Measurements from ENCODE around the gene DMRT3.

Gene DMRT3

GRCh38 chr9:950139-950538 is 26.3 kb upstream of the DMRT3 start:
- Histone ChIP-seq H3K36me3 (ENCODE audit: control insufficient read depth in 2 of 2, insufficient read depth in 2 of 2, low read length in 2 of 2) (no peaks in the 10 kb centered on the region), H3K9me3 (ENCODE audit: control insufficient read depth in 2 of 2, low read length in 2 of 2) (no peaks in the 10 kb centered on the region), H3K9ac (ENCODE audit: low read depth in 1 of 2, low read length in 2 of 2) (no peak overlapping the region), H3K27ac (ENCODE audit: low read depth in 2 of 2, low read length in 2 of 2) (no peak overlapping the region), H3K4me3 (ENCODE audit: low read length in 2 of 2) (no peak overlapping the region), H3K27me3 (ENCODE audit: control insufficient read depth in 2 of 2, insufficient read depth in 2 of 2, low read length in 2 of 2) (peaks cover 11 to 29% of the 10 kb centered on the region in 2 donors), H3K4me1 (ENCODE audit: control insufficient read depth in 2 of 2, insufficient read depth in 2 of 2, low read length in 2 of 2) (no peaks in the 10 kb centered on the region)

- H3K27ac ChIP-seq (ENCODE audit: low read depth in 2 of 2, low read length in 2 of 2), result no peak overlapping the region
- no peak overlapping the region for H3K4me3 ChIP-seq (ENCODE audit: low read length in 2 of 2)
- no peaks in the 10 kb centered on the region for H3K9me3 ChIP-seq (ENCODE audit: control insufficient read depth in 2 of 2, low read length in 2 of 2)
- no peak overlapping the region for H3K9ac ChIP-seq (ENCODE audit: low read depth in 1 of 2, low read length in 2 of 2)
- peaks cover 11 to 29% of the 10 kb centered on the region in 2 donors for H3K27me3 ChIP-seq (ENCODE audit: control insufficient read depth in 2 of 2, insufficient read depth in 2 of 2, low read length in 2 of 2)
- H3K36me3 ChIP-seq (ENCODE audit: control insufficient read depth in 2 of 2, insufficient read depth in 2 of 2, low read length in 2 of 2), result no peaks in the 10 kb centered on the region
- no peaks in the 10 kb centered on the region for H3K4me1 ChIP-seq (ENCODE audit: control insufficient read depth in 2 of 2, insufficient read depth in 2 of 2, low read length in 2 of 2)
These were observed 23.9 kb upstream of the DMRT3 start for GRCh38 chr9:952546-952945.

GRCh38 chr9:959105-959504 is 17.4 kb upstream of the DMRT3 start:
- Histone ChIP-seq H3K27me3 (ENCODE audit: control insufficient read depth in 2 of 2, insufficient read depth in 2 of 2, low read length in 2 of 2) (peaks cover 9 to 20% of the 10 kb centered on the region in 2 donors), H3K4me3 (ENCODE audit: low read length in 2 of 2) (no peak overlapping the region), H3K36me3 (ENCODE audit: control insufficient read depth in 2 of 2, insufficient read depth in 2 of 2, low read length in 2 of 2) (no peaks in the 10 kb centered on the region), H3K9ac (ENCODE audit: low read depth in 1 of 2, low read length in 2 of 2) (no peak overlapping the region), H3K4me1 (ENCODE audit: control insufficient read depth in 2 of 2, insufficient read depth in 2 of 2, low read length in 2 of 2) (no peaks in the 10 kb centered on the region), H3K9me3 (ENCODE audit: control insufficient read depth in 2 of 2, low read length in 2 of 2) (no peaks in the 10 kb centered on the region), H3K27ac (ENCODE audit: low read depth in 2 of 2, low read length in 2 of 2) (no peak overlapping the region)

- peaks cover 16 to 24% of the 10 kb centered on the region in 2 donors for H3K27me3 ChIP-seq (ENCODE audit: control insufficient read depth in 2 of 2, insufficient read depth in 2 of 2, low read length in 2 of 2)
These were observed 16.5 kb upstream of the DMRT3 start for GRCh38 chr9:959914-960313.

GRCh38 chr9:962023-962422 is 14.4 kb upstream of the DMRT3 start:
- peaks cover 32 to 41% of the 10 kb centered on the region in 2 donors for H3K27me3 ChIP-seq (ENCODE audit: control insufficient read depth in 2 of 2, insufficient read depth in 2 of 2, low read length in 2 of 2)
- H3K27ac ChIP-seq (ENCODE audit: low read depth in 2 of 2, low read length in 2 of 2), result no peak overlapping the region
- H3K4me1 ChIP-seq (ENCODE audit: control insufficient read depth in 2 of 2, insufficient read depth in 2 of 2, low read length in 2 of 2), result no peaks in the 10 kb centered on the region
- no peak overlapping the region for H3K9ac ChIP-seq (ENCODE audit: low read depth in 1 of 2, low read length in 2 of 2)
- no peak overlapping the region for H3K4me3 ChIP-seq (ENCODE audit: low read length in 2 of 2)
- H3K9me3 ChIP-seq (ENCODE audit: control insufficient read depth in 2 of 2, low read length in 2 of 2), result no peaks in the 10 kb centered on the region
- no peaks in the 10 kb centered on the region for H3K36me3 ChIP-seq (ENCODE audit: control insufficient read depth in 2 of 2, insufficient read depth in 2 of 2, low read length in 2 of 2)

More at GRCh38 chr9:959914-960313, 16.5 kb upstream of the DMRT3 start:
- Histone ChIP-seq H3K4me3 (ENCODE audit: low read length in 2 of 2) (no peak overlapping the region), H3K9ac (ENCODE audit: low read depth in 1 of 2, low read length in 2 of 2) (no peak overlapping the region), H3K4me1 (ENCODE audit: control insufficient read depth in 2 of 2, insufficient read depth in 2 of 2, low read length in 2 of 2) (no peaks in the 10 kb centered on the region), H3K36me3 (ENCODE audit: control insufficient read depth in 2 of 2, insufficient read depth in 2 of 2, low read length in 2 of 2) (no peaks in the 10 kb centered on the region), H3K9me3 (ENCODE audit: control insufficient read depth in 2 of 2, low read length in 2 of 2) (no peaks in the 10 kb centered on the region), H3K27ac (ENCODE audit: low read depth in 2 of 2, low read length in 2 of 2) (no peak overlapping the region)

- Histone ChIP-seq H3K27me3 (ENCODE audit: control insufficient read depth in 2 of 2, insufficient read depth in 2 of 2, low read length in 2 of 2) (peaks cover 56 to 68% of the 10 kb centered on the region in 2 donors), H3K27ac (ENCODE audit: low read depth in 2 of 2, low read length in 2 of 2) (no peak overlapping the region), H3K36me3 (ENCODE audit: control insufficient read depth in 2 of 2, insufficient read depth in 2 of 2, low read length in 2 of 2) (no peaks in the 10 kb centered on the region), H3K4me3 (ENCODE audit: low read length in 2 of 2) (no peak overlapping the region), H3K9ac (ENCODE audit: low read depth in 1 of 2, low read length in 2 of 2) (no peak overlapping the region), H3K9me3 (ENCODE audit: control insufficient read depth in 2 of 2, low read length in 2 of 2) (no peaks in the 10 kb centered on the region), H3K4me1 (ENCODE audit: control insufficient read depth in 2 of 2, insufficient read depth in 2 of 2, low read length in 2 of 2) (peaks cover 0 to 1% of the 10 kb centered on the region in 2 donors)
These were observed 11.0 kb upstream of the DMRT3 start for GRCh38 chr9:965497-965896.

- H3K27me3 ChIP-seq (ENCODE audit: control insufficient read depth in 2 of 2, insufficient read depth in 2 of 2, low read length in 2 of 2), result peaks cover 63 to 70% of the 10 kb centered on the region in 2 donors
- H3K27ac ChIP-seq (ENCODE audit: low read depth in 2 of 2, low read length in 2 of 2), result no peak overlapping the region
- no peak overlapping the region for H3K9ac ChIP-seq (ENCODE audit: low read depth in 1 of 2, low read length in 2 of 2)
- no peaks in the 10 kb centered on the region for H3K9me3 ChIP-seq (ENCODE audit: control insufficient read depth in 2 of 2, low read length in 2 of 2)
- H3K4me3 ChIP-seq (ENCODE audit: low read length in 2 of 2), result no peak overlapping the region
- H3K4me1 ChIP-seq (ENCODE audit: control insufficient read depth in 2 of 2, insufficient read depth in 2 of 2, low read length in 2 of 2), result peaks cover 0 to 5% of the 10 kb centered on the region in 2 donors
- H3K36me3 ChIP-seq (ENCODE audit: control insufficient read depth in 2 of 2, insufficient read depth in 2 of 2, low read length in 2 of 2), result no peaks in the 10 kb centered on the region
These were observed 9.6 kb upstream of the DMRT3 start for GRCh38 chr9:966870-967269.

GRCh38 chr9:967436-967835 is 9.0 kb upstream of the DMRT3 start:
- H3K36me3 ChIP-seq (ENCODE audit: control insufficient read depth in 2 of 2, insufficient read depth in 2 of 2, low read length in 2 of 2), result no peaks in the 10 kb centered on the region
- H3K9ac ChIP-seq (ENCODE audit: low read depth in 1 of 2, low read length in 2 of 2), result no peak overlapping the region
- no peak overlapping the region for H3K4me3 ChIP-seq (ENCODE audit: low read length in 2 of 2)
- peaks cover 63 to 72% of the 10 kb centered on the region in 2 donors for H3K27me3 ChIP-seq (ENCODE audit: control insufficient read depth in 2 of 2, insufficient read depth in 2 of 2, low read length in 2 of 2)
- H3K4me1 ChIP-seq (ENCODE audit: control insufficient read depth in 2 of 2, insufficient read depth in 2 of 2, low read length in 2 of 2), result peaks cover 0 to 7% of the 10 kb centered on the region in 2 donors
- no peak overlapping the region for H3K27ac ChIP-seq (ENCODE audit: low read depth in 2 of 2, low read length in 2 of 2)
- H3K9me3 ChIP-seq (ENCODE audit: control insufficient read depth in 2 of 2, low read length in 2 of 2), result no peaks in the 10 kb centered on the region

- Histone ChIP-seq H3K27me3 (ENCODE audit: control insufficient read depth in 2 of 2, insufficient read depth in 2 of 2, low read length in 2 of 2) (peaks cover 68 to 78% of the 10 kb centered on the region in 2 donors), H3K4me3 (ENCODE audit: low read length in 2 of 2) (no peak overlapping the region), H3K36me3 (ENCODE audit: control insufficient read depth in 2 of 2, insufficient read depth in 2 of 2, low read length in 2 of 2) (no peaks in the 10 kb centered on the region)
These were observed 8.4 kb upstream of the DMRT3 start for GRCh38 chr9:967903-968641.

GRCh38 chr9:969310-970150 is 6.9 kb upstream of the DMRT3 start:
- H3K9me3 ChIP-seq (ENCODE audit: control insufficient read depth in 2 of 2, low read length in 2 of 2), result no peaks in the 10 kb centered on the region
- no peak overlapping the region for H3K27ac ChIP-seq (ENCODE audit: low read depth in 2 of 2, low read length in 2 of 2)
- H3K4me1 ChIP-seq (ENCODE audit: control insufficient read depth in 2 of 2, insufficient read depth in 2 of 2, low read length in 2 of 2), result peaks cover 0 to 15% of the 10 kb centered on the region in 2 donors
- no peak overlapping the region for H3K4me3 ChIP-seq (ENCODE audit: low read length in 2 of 2)
- H3K27me3 ChIP-seq (ENCODE audit: control insufficient read depth in 2 of 2, insufficient read depth in 2 of 2, low read length in 2 of 2), result peaks cover 78 to 89% of the 10 kb centered on the region in 2 donors
- H3K9ac ChIP-seq (ENCODE audit: low read depth in 1 of 2, low read length in 2 of 2), result no peak overlapping the region
- no peaks in the 10 kb centered on the region for H3K36me3 ChIP-seq (ENCODE audit: control insufficient read depth in 2 of 2, insufficient read depth in 2 of 2, low read length in 2 of 2)

More at GRCh38 chr9:967903-968641, 8.4 kb upstream of the DMRT3 start:
- Histone ChIP-seq H3K9me3 (ENCODE audit: control insufficient read depth in 2 of 2, low read length in 2 of 2) (no peaks in the 10 kb centered on the region), H3K4me1 (ENCODE audit: control insufficient read depth in 2 of 2, insufficient read depth in 2 of 2, low read length in 2 of 2) (peaks cover 0 to 14% of the 10 kb centered on the region in 2 donors), H3K9ac (ENCODE audit: low read depth in 1 of 2, low read length in 2 of 2) (no peak overlapping the region), H3K27ac (ENCODE audit: low read depth in 2 of 2, low read length in 2 of 2) (no peak overlapping the region)

All from mucosa of rectum (tissue), 2 donors.